ENCODE measurements around the gene SCUBE3. TPM values are rescaled to one million over a fixed set of nuclear protein-coding genes. Genes with fewer than 3 reads are reported as not detected.

The SCUBE3 gene
- total and polyA plus RNA-seq, 2 experiments from 2014 or later, result 0.39 to 1.1 TPM

DNA sequence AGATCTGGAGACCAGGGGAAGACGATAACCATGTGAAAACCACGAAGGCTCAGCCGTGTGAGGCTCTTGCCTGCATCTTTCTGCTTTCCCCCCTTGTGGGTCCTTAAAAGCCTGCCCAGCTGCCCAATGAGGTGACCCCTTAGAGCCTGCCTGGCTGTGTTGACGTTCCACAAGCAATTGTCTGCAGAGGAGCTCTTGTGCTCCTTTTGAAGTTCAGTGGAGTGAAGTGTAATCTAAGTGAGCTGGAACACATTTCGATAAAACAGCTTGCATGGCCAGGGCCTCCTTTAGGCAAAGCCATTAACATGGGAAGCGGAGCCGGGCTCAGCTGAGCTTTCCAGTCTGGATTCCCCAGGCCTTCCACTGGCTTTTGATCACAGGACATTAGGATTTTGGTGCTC lies 45.3 kb upstream of the SCUBE3 start:
- H3K4me3 Mint-ChIP-seq, result no peak overlapping the region

More for the DNA sequence above, 45.3 kb upstream of the SCUBE3 start:
- DNase-seq (ENCODE audit: low spot score), result no peak
- H4K20me1 ChIP-seq (replicated peaks; ENCODE audit: insufficient read depth), result no peaks in the 10 kb centered on the region
- Mint-ChIP-seq H3K4me1 (peaks cover 9% of the 10 kb centered on the region), H3K27me3 (ENCODE audit: insufficient read depth, low read depth, poor library complexity) (peaks cover 10% of the 10 kb centered on the region), H3K27ac (no peak overlapping the region), H3K36me3 (ENCODE audit: low read depth) (peaks cover 2% of the 10 kb centered on the region; the same call in 2 of the 3 replicates), H3K9me3 (peaks cover 4% of the 10 kb centered on the region; the same call in 2 of the 3 replicates)
- no peak overlapping the region for H3K4me2 ChIP-seq
- no peak for ATAC-seq
- no peak for TF ChIP-seq CREB1 (CRISPR knock-in tag; IDR thresholded peaks at IDR 0.05; ENCODE audit: low read depth)
- no peak for TF ChIP-seq JUNB (IDR thresholded peaks at IDR 0.05; ENCODE audit: unreplicated experiment)
- TF ChIP-seq STAT1 (IDR thresholded peaks at IDR 0.05; ENCODE audit: unreplicated experiment), result no peak
- TF ChIP-seq EZH2phosphoT487 (IDR thresholded peaks at IDR 0.05; ENCODE audit: unreplicated experiment), result no peak
- no peak for TF ChIP-seq ZNF331 (CRISPR knock-in tag; IDR thresholded peaks at IDR 0.05; ENCODE audit: low read depth)
- TF ChIP-seq, protein P1, sequence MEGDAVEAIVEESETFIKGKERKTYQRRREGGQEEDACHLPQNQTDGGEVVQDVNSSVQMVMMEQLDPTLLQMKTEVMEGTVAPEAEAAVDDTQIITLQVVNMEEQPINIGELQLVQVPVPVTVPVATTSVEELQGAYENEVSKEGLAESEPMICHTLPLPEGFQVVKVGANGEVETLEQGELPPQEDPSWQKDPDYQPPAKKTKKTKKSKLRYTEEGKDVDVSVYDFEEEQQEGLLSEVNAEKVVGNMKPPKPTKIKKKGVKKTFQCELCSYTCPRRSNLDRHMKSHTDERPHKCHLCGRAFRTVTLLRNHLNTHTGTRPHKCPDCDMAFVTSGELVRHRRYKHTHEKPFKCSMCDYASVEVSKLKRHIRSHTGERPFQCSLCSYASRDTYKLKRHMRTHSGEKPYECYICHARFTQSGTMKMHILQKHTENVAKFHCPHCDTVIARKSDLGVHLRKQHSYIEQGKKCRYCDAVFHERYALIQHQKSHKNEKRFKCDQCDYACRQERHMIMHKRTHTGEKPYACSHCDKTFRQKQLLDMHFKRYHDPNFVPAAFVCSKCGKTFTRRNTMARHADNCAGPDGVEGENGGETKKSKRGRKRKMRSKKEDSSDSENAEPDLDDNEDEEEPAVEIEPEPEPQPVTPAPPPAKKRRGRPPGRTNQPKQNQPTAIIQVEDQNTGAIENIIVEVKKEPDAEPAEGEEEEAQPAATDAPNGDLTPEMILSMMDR (conservative IDR thresholded peaks at IDR 0.05; ENCODE audit: low read depth in 2 of 2), result no peak
- TF ChIP-seq EZH2 (IDR thresholded peaks at IDR 0.05; ENCODE audit: low read depth, unreplicated experiment), result no peak
- TF ChIP-seq ZNF114 (CRISPR knock-in tag; IDR thresholded peaks at IDR 0.05), result no peak
- TF ChIP-seq, protein P2, sequence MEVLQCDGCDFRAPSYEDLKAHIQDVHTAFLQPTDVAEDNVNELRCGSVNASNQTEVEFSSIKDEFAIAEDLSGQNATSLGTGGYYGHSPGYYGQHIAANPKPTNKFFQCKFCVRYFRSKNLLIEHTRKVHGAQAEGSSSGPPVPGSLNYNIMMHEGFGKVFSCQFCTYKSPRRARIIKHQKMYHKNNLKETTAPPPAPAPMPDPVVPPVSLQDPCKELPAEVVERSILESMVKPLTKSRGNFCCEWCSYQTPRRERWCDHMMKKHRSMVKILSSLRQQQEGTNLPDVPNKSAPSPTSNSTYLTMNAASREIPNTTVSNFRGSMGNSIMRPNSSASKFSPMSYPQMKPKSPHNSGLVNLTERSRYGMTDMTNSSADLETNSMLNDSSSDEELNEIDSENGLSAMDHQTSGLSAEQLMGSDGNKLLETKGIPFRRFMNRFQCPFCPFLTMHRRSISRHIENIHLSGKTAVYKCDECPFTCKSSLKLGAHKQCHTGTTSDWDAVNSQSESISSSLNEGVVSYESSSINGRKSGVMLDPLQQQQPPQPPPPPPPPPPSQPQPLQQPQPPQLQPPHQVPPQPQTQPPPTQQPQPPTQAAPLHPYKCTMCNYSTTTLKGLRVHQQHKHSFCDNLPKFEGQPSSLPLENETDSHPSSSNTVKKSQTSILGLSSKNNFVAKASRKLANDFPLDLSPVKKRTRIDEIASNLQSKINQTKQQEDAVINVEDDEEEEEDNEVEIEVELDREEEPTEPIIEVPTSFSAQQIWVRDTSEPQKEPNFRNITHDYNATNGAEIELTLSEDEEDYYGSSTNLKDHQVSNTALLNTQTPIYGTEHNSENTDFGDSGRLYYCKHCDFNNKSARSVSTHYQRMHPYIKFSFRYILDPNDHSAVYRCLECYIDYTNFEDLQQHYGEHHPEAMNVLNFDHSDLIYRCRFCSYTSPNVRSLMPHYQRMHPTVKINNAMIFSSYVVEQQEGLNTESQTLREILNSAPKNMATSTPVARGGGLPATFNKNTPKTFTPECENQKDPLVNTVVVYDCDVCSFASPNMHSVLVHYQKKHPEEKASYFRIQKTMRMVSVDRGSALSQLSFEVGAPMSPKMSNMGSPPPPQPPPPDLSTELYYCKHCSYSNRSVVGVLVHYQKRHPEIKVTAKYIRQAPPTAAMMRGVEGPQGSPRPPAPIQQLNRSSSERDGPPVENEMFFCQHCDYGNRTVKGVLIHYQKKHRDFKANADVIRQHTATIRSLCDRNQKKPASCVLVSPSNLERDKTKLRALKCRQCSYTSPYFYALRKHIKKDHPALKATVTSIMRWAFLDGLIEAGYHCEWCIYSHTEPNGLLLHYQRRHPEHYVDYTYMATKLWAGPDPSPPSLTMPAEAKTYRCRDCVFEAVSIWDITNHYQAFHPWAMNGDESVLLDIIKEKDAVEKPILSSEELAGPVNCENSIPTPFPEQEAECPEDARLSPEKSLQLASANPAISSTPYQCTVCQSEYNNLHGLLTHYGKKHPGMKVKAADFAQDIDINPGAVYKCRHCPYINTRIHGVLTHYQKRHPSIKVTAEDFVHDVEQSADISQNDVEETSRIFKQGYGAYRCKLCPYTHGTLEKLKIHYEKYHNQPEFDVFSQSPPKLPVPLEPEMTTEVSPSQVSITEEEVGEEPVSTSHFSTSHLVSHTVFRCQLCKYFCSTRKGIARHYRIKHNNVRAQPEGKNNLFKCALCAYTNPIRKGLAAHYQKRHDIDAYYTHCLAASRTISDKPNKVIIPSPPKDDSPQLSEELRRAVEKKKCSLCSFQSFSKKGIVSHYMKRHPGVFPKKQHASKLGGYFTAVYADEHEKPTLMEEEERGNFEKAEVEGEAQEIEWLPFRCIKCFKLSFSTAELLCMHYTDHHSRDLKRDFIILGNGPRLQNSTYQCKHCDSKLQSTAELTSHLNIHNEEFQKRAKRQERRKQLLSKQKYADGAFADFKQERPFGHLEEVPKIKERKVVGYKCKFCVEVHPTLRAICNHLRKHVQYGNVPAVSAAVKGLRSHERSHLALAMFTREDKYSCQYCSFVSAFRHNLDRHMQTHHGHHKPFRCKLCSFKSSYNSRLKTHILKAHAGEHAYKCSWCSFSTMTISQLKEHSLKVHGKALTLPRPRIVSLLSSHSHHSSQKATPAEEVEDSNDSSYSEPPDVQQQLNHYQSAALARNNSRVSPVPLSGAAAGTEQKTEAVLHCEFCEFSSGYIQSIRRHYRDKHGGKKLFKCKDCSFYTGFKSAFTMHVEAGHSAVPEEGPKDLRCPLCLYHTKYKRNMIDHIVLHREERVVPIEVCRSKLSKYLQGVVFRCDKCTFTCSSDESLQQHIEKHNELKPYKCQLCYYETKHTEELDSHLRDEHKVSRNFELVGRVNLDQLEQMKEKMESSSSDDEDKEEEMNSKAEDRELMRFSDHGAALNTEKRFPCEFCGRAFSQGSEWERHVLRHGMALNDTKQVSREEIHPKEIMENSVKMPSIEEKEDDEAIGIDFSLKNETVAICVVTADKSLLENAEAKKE (CRISPR knock-in tag; IDR thresholded peaks at IDR 0.05), result no peak
- no peak for TF ChIP-seq POLR2AphosphoS5 (IDR thresholded peaks at IDR 0.05; ENCODE audit: low read depth)
- TF ChIP-seq, protein P3, sequence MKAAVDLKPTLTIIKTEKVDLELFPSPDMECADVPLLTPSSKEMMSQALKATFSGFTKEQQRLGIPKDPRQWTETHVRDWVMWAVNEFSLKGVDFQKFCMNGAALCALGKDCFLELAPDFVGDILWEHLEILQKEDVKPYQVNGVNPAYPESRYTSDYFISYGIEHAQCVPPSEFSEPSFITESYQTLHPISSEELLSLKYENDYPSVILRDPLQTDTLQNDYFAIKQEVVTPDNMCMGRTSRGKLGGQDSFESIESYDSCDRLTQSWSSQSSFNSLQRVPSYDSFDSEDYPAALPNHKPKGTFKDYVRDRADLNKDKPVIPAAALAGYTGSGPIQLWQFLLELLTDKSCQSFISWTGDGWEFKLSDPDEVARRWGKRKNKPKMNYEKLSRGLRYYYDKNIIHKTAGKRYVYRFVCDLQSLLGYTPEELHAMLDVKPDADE (IDR thresholded peaks at IDR 0.05), result no peak
- TF ChIP-seq, protein P4, sequence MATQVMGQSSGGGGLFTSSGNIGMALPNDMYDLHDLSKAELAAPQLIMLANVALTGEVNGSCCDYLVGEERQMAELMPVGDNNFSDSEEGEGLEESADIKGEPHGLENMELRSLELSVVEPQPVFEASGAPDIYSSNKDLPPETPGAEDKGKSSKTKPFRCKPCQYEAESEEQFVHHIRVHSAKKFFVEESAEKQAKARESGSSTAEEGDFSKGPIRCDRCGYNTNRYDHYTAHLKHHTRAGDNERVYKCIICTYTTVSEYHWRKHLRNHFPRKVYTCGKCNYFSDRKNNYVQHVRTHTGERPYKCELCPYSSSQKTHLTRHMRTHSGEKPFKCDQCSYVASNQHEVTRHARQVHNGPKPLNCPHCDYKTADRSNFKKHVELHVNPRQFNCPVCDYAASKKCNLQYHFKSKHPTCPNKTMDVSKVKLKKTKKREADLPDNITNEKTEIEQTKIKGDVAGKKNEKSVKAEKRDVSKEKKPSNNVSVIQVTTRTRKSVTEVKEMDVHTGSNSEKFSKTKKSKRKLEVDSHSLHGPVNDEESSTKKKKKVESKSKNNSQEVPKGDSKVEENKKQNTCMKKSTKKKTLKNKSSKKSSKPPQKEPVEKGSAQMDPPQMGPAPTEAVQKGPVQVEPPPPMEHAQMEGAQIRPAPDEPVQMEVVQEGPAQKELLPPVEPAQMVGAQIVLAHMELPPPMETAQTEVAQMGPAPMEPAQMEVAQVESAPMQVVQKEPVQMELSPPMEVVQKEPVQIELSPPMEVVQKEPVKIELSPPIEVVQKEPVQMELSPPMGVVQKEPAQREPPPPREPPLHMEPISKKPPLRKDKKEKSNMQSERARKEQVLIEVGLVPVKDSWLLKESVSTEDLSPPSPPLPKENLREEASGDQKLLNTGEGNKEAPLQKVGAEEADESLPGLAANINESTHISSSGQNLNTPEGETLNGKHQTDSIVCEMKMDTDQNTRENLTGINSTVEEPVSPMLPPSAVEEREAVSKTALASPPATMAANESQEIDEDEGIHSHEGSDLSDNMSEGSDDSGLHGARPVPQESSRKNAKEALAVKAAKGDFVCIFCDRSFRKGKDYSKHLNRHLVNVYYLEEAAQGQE (IDR thresholded peaks at IDR 0.05; ENCODE audit: unreplicated experiment), result no peak
- TF ChIP-seq NANOG (IDR thresholded peaks at IDR 0.05; ENCODE audit: borderline replicate concordance), result no peak
- H3K4me3 ChIP-seq, result no peak overlapping the region
- H3K9me2 ChIP-seq (ENCODE audit: insufficient read depth), result 0 out of 2 replicates have a peak, but pooled peaks cover 2% of the 10 kb centered on the region
- no peak overlapping the region for H3K27ac ChIP-seq (ENCODE audit: low read depth)
- no peaks in the 10 kb centered on the region for H3K79me2 ChIP-seq (replicated peaks; ENCODE audit: insufficient read depth)
- H3K27me3 ChIP-seq (ENCODE audit: insufficient read depth), result no peaks in the 10 kb centered on the region
- H3F3A ChIP-seq (replicated peaks; ENCODE audit: low read depth), result no peaks in the 10 kb centered on the region
- no peak overlapping the region for H2AFZ ChIP-seq
- H3K4me1 ChIP-seq (ENCODE audit: insufficient read depth), result no peaks in the 10 kb centered on the region
- no peaks in the 10 kb centered on the region for H3K36me3 ChIP-seq (ENCODE audit: insufficient read depth)

Measured in GM23338 (cell line).